HepG2 (cell line): ENCODE results near the gene GRPEL2. TPM values are rescaled to one million over a fixed set of nuclear protein-coding genes. Genes with fewer than 3 reads are reported as not detected.

ENCODE experiments used
- ARHGAP35 ChIP-seq: sonication (generic); formaldehyde crosslinking; IDR thresholded peaks from 2 replicates; pipeline ENCODE4 v1.9.0; 2022; ENCODE audit warnings: mild to moderate bottlenecking, inconsistent platforms, moderate library complexity, missing genetic modification reagents, borderline replicate concordance
- BCLAF1 ChIP-seq: fragments of 450-650 bp; IDR thresholded peaks from 2 replicates; pipeline ENCODE4 v1.6.1; 2017; ENCODE audit warnings: mild to moderate bottlenecking
- FOXK1 ChIP-seq: sonication (generic); formaldehyde crosslinking; IDR thresholded peaks from 2 replicates; pipeline ENCODE4 v1.4.0; 2020; ENCODE audit warnings: low read depth, missing genetic modification reagents, borderline replicate concordance
- FOXM1 ChIP-seq: sonication (generic); formaldehyde crosslinking; IDR thresholded peaks from 2 replicates; pipeline ENCODE4 v1.5.0; 2020; ENCODE audit warnings: missing genetic modification reagents
- GABPB1 ChIP-seq: IDR thresholded peaks from 2 replicates; pipeline ENCODE4 v1.6.1; 2016; ENCODE audit warnings: mild to moderate bottlenecking, missing genetic modification reagents, moderate library complexity, missing compliant biosample characterization
- NFE2 ChIP-seq: sonication (generic); formaldehyde crosslinking; IDR thresholded peaks from 2 replicates; pipeline ENCODE4 v1.4.0; 2020; ENCODE audit warnings: missing genetic modification reagents
- PATZ1 ChIP-seq: sonication (generic); formaldehyde crosslinking; IDR thresholded peaks from 2 replicates; pipeline ENCODE4 v1.4.0; 2020; ENCODE audit warnings: missing genetic modification reagents
- REL ChIP-seq: sonication (generic); formaldehyde crosslinking; conservative IDR thresholded peaks from 2 replicates; pipeline ENCODE4 v1.8.0; 2022; ENCODE audit warnings: mild to moderate bottlenecking, missing genetic modification reagents, moderate library complexity
- SIN3A ChIP-seq: IDR thresholded peaks from 2 replicates; pipeline ENCODE4 v1.6.1; 2011; ENCODE audit warnings: low read depth, mild to moderate bottlenecking, control low read depth, low read length, borderline replicate concordance
- TEAD3 ChIP-seq: optimal IDR thresholded peaks from 2 replicates; pipeline ENCODE3; 2016; ENCODE audit warnings: borderline replicate concordance
- TEF ChIP-seq: sonication (generic); formaldehyde crosslinking; IDR thresholded peaks from 2 replicates; pipeline ENCODE4 v1.5.0; 2020; ENCODE audit warnings: missing genetic modification reagents
- USF2 ChIP-seq, 2 experiments: sonication (generic) in 1 of 2; formaldehyde crosslinking in 1 of 2; IDR thresholded peaks; 2 replicates each; pipeline versions ENCODE4 v1.5.1 to v1.6.1; 2011 to 2020; ENCODE audit warnings: borderline replicate concordance in 1 of 2, low read depth in 1 of 2, low read length in 1 of 2, mild to moderate bottlenecking in 1 of 2, missing genetic modification reagents in 1 of 2, moderate library complexity in 1 of 2
- ZNF263 ChIP-seq: sonication (generic); formaldehyde crosslinking; IDR thresholded peaks from 2 replicates; pipeline ENCODE4 v1.4.0; 2020; ENCODE audit warnings: missing genetic modification reagents
- ZNF432 ChIP-seq: sonication (generic); formaldehyde crosslinking; IDR thresholded peaks from 2 replicates; pipeline ENCODE4 v1.5.0; 2020; ENCODE audit warnings: missing genetic modification reagents, mild to moderate bottlenecking, borderline replicate concordance
- ZNF44 ChIP-seq: sonication (generic); formaldehyde crosslinking; IDR thresholded peaks from 2 replicates; pipeline ENCODE4 v1.5.1; 2020; ENCODE audit warnings: mild to moderate bottlenecking, missing genetic modification reagents
- ZNF468 ChIP-seq: sonication (generic); formaldehyde crosslinking; IDR thresholded peaks from 2 replicates; pipeline ENCODE4 v1.8.0; 2022; ENCODE audit warnings: mild to moderate bottlenecking, moderate library complexity, missing genetic modification reagents
- ZNF639 ChIP-seq: conservative IDR thresholded peaks from 2 replicates; pipeline ENCODE4 v1.6.1; 2018; ENCODE audit warnings: missing genetic modification reagents
- ZUFSP ChIP-seq: sonication (generic); formaldehyde crosslinking; IDR thresholded peaks from 2 replicates; pipeline ENCODE4 v1.9.0; 2021; ENCODE audit warnings: missing genetic modification reagents, mild to moderate bottlenecking, borderline replicate concordance
- polyA plus RNA-seq, 8 experiments: library from polyadenylated mRNA; depleted of rRNA in 3 of 8; stranded (reverse) in 7 of 8; unstranded in 1 of 8; fragments of >200 nt; fragmentation: Illumina TruSeq in 4 of 8; extraction: Trizol in 4 of 8; gene quantifications; 2 replicates each; pipeline versions ENCODE4 v1.2.1 to v1.2.3, GENCODE V29; 2011 to 2016; ENCODE audit warnings: low read depth in 4 of 8, missing spikeins in 1 of 8, mixed read lengths in 1 of 8; ENCODE audit not compliant: insufficient read depth in 1 of 8
- total RNA-seq, 5 experiments: library from RNA; depleted of rRNA; stranded (reverse); fragments of >200 nt; fragmentation: Illumina TruSeq; extraction: Trizol; gene quantifications; 2 replicates each; pipeline ENCODE4 v1.2.3, GENCODE V29; 2016; ENCODE audit warnings: low read depth in 1 of 5

The GRPEL2 gene
- total and polyA plus RNA-seq, 2 of the 13 experiments (the other 11 are each of a cell fraction or from before 2014, with no cell fraction given): 13.1 to 16.6 TPM

- TF ChIP-seq USF2 (IDR thresholded peaks at IDR 0.05; ENCODE audit: low read depth, low read length) (peak; percentile 89), USF2 (CRISPR knock-in tag; IDR thresholded peaks at IDR 0.05; ENCODE audit: borderline replicate concordance) (peak; percentile 93; the same call in 1 of the 2 replicates), ZNF639 (CRISPR knock-in tag) (no peak), FOXM1 (CRISPR knock-in tag) (no peak), REL (CRISPR knock-in tag) (no peak), FOXK1 (CRISPR knock-in tag) (peak; percentile 58; the same call in 1 of the 2 replicates), NFE2 (CRISPR knock-in tag) (no peak), ZUFSP (CRISPR knock-in tag) (no peak), TEAD3 (CRISPR knock-in tag) (peak; percentile 96), ZNF44 (CRISPR knock-in tag) (no peak), SIN3A (peak; percentile 56; the same call in 1 of the 2 replicates), ARHGAP35 (no peak), PATZ1 (CRISPR knock-in tag) (no peak), ZNF468 (CRISPR knock-in tag) (no peak), ZNF263 (CRISPR knock-in tag) (0 out of 2 replicates have a peak, but pooled peaks have one; percentile 20), BCLAF1 (no peak), TEF (no peak), ZNF432 (CRISPR knock-in tag) (no peak), GABPB1 (CRISPR knock-in tag) (no peak)
These were observed 24.4 kb upstream of the GRPEL2 start (continued) for GRCh38 chr5:149320791-149321330.
